CD4-positive, alpha-beta memory T cell (primary cell): Measurements from ENCODE around the gene VPS35L. TPM values are rescaled to one million over a fixed set of nuclear protein-coding genes. Genes with fewer than 3 reads are reported as not detected.

Experiments
- CTCF ChIA-PET: fragments of 350-600 bp; sonication (Branson Sonifier 250); formaldehyde crosslinking; loops from one replicate; lab custom pipeline; 2021; ENCODE audit warnings: inconsistent platforms; ENCODE audit not compliant: partially characterized antibody; lab: Charles Lee
- POLR2A ChIA-PET: fragments of 350-600 bp; sonication (Branson Sonifier 250); formaldehyde crosslinking; loops from one replicate; lab custom pipeline; 2021; ENCODE audit not compliant: partially characterized antibody; lab: Charles Lee
- DNase-seq, 5 donors: peaks; one replicate each; pipeline versions ENCODE4 v3.0.0 to v3.0.0-alpha.2; 2020 to 2022; ENCODE audit warnings: mixed read lengths in 1 of 5
- H3K27ac ChIP-seq: one replicate; pipeline ENCODE4 v1.7.0; 2013; ENCODE audit warnings: low read depth, low read length
- H3K27me3 ChIP-seq: 2 replicates; pipeline ENCODE4 v1.7.0; 2013; ENCODE audit warnings: mild to moderate bottlenecking, low read length, moderate library complexity; ENCODE audit not compliant: insufficient read depth
- H3K36me3 ChIP-seq: 2 replicates; pipeline ENCODE4 v1.7.0; 2013; ENCODE audit warnings: mild to moderate bottlenecking, low read length, moderate library complexity; ENCODE audit not compliant: insufficient read depth
- H3K4me1 ChIP-seq: 2 replicates; pipeline ENCODE4 v1.7.0; 2013; ENCODE audit warnings: mild to moderate bottlenecking, low read length, moderate library complexity; ENCODE audit not compliant: insufficient read depth
- H3K4me3 ChIP-seq, 2 donors: one replicate each; pipeline ENCODE4 v1.7.0; 2013; ENCODE audit warnings: low read length in 2 of 2, mild to moderate bottlenecking in 1 of 2
- H3K9me3 ChIP-seq, 2 donors: one replicate each; pipeline ENCODE4 v1.7.0; 2013; ENCODE audit warnings: low read length in 2 of 2, control low read depth in 1 of 2; ENCODE audit not compliant: control insufficient read depth in 1 of 2
- H3K27ac Mint-ChIP-seq, 7 donors: one replicate each; pipeline ENCODE4 v1.8.0; 2020 to 2021; ENCODE audit warnings: mixed read lengths in 7 of 7, mild to moderate bottlenecking in 6 of 7, inconsistent platforms in 3 of 7, moderate library complexity in 3 of 7
- H3K27me3 Mint-ChIP-seq, 2 donors: one replicate each; pipeline ENCODE4 v1.8.0; 2020 to 2021; ENCODE audit warnings: mixed read lengths in 2 of 2
- H3K36me3 Mint-ChIP-seq, 2 donors: one replicate each; pipeline ENCODE4 v1.8.0; 2020 to 2021; ENCODE audit warnings: mixed read lengths in 2 of 2, inconsistent platforms in 1 of 2, mild to moderate bottlenecking in 1 of 2
- H3K4me1 Mint-ChIP-seq, 4 donors: one replicate each; pipeline ENCODE4 v1.8.0; 2020 to 2021; ENCODE audit warnings: mixed read lengths in 4 of 4, mild to moderate bottlenecking in 1 of 4
- H3K4me3 Mint-ChIP-seq, 8 donors: one replicate each; pipeline ENCODE4 v1.8.0; 2020 to 2021; ENCODE audit warnings: mixed read lengths in 8 of 8, mild to moderate bottlenecking in 7 of 8, moderate library complexity in 6 of 8, inconsistent platforms in 3 of 8
- H3K9me3 Mint-ChIP-seq, 8 donors: one replicate each; pipeline ENCODE4 v1.8.0; 2020 to 2021; ENCODE audit warnings: mixed read lengths in 8 of 8, mild to moderate bottlenecking in 5 of 8, inconsistent platforms in 3 of 8, moderate library complexity in 1 of 8
- intact Hi-C: fragments of 100-400 bp; cut with micrococcal nuclease; formaldehyde crosslinking; loops from one replicate; pipeline ENCODE4 v1.15.1; 2023
- polyA plus RNA-seq, 2 donors: library from polyadenylated mRNA; unstranded; fragments of 300-500 nt; fragmentation: Illumina TruSeq; gene quantifications; one replicate each; pipeline ENCODE4 v1.2.3, GENCODE V29; 2021
- total RNA-seq, 2 experiments: library from RNA; stranded (reverse); gene quantifications; one replicate each; pipeline ENCODE4 v1.2.3, GENCODE V29; 2021

Gene VPS35L
- total and polyA plus RNA-seq, 4 experiments from 2014 or later, result 42.2 to 52.9 (median 48.6) TPM

GRCh38 chr16:19707569-19708295, 152.2 kb downstream of the VPS35L start:
- H3K4me1 ChIP-seq, result no peaks in the 10 kb centered on the region
- no peak for DNase-seq
- H3K27ac Mint-ChIP-seq, result no peak overlapping the region
- no peak overlapping the region for H3K4me3 ChIP-seq
- CTCF ChIA-PET, result no interaction called here
- H3K36me3 ChIP-seq, result peaks cover 43% of the 10 kb centered on the region
- H3K9me3 ChIP-seq, result no peaks in the 10 kb centered on the region
- POLR2A ChIA-PET, result no interaction called here
- H3K27me3 Mint-ChIP-seq, result no peaks in the 10 kb centered on the region
- H3K27ac ChIP-seq, result no peak overlapping the region
- peaks cover 7 to 21% (median 7%) of the 10 kb centered on the region in 4 donors for H3K4me1 Mint-ChIP-seq
- peaks cover 52 to 68% of the 10 kb centered on the region in 2 donors for H3K36me3 Mint-ChIP-seq
- intact Hi-C loops, result no loop called here
- no peak overlapping the region for H3K4me3 Mint-ChIP-seq
- no peaks in the 10 kb centered on the region for H3K27me3 ChIP-seq
- H3K9me3 Mint-ChIP-seq, result no peaks in the 10 kb centered on the region

GRCh38 chr16:19708296-19709205, 153.0 kb downstream of the VPS35L start:
- DNase-seq, result no peak
- no peaks in the 10 kb centered on the region for H3K9me3 Mint-ChIP-seq
- intact Hi-C loops, result no loop called here
- H3K27me3 Mint-ChIP-seq, result no peaks in the 10 kb centered on the region
- Histone ChIP-seq H3K27ac (no peak overlapping the region), H3K36me3 (peaks cover 35% of the 10 kb centered on the region), H3K4me1 (no peaks in the 10 kb centered on the region), H3K4me3 (no peak overlapping the region), H3K9me3 (no peaks in the 10 kb centered on the region), H3K27me3 (no peaks in the 10 kb centered on the region)
- H3K27ac Mint-ChIP-seq, result peak overlapping the region in 1 of 7 donors; percentile 62
- no peak overlapping the region for H3K4me3 Mint-ChIP-seq
- peaks cover 45 to 66% of the 10 kb centered on the region in 2 donors for H3K36me3 Mint-ChIP-seq
- H3K4me1 Mint-ChIP-seq, result peaks cover 5 to 19% (median 7%) of the 10 kb centered on the region in 4 donors
- CTCF ChIA-PET, result no interaction called here
- POLR2A ChIA-PET, result no interaction called here

- Histone ChIP-seq H3K4me3 (no peak overlapping the region), H3K27ac (no peak overlapping the region), H3K9me3 (no peaks in the 10 kb centered on the region), H3K4me1 (no peaks in the 10 kb centered on the region), H3K27me3 (no peaks in the 10 kb centered on the region), H3K36me3 (peaks cover 30% of the 10 kb centered on the region)
- no peaks in the 10 kb centered on the region for H3K27me3 Mint-ChIP-seq
- H3K27ac Mint-ChIP-seq, result peak overlapping the region in 5 of 7 donors; percentile 20 to 88 (median 77)
- ChIA-PET POLR2A (no interaction called here), CTCF (interaction anchor here (1.9 kb wide), 1 partner anchor 13 kb away, joined by 9 read pairs; no protein-coding TSS in a partner anchor)
- H3K4me3 Mint-ChIP-seq, result no peak overlapping the region
- H3K4me1 Mint-ChIP-seq, result peaks cover 7 to 19% (median 13%) of the 10 kb centered on the region in 4 donors
- H3K36me3 Mint-ChIP-seq, result peaks cover 49 to 66% of the 10 kb centered on the region in 2 donors
- DNase-seq, result no peak
- H3K9me3 Mint-ChIP-seq, result no peaks in the 10 kb centered on the region
- intact Hi-C loops, result no loop called here
Observed at GRCh38 chr16:19709381-19710136, 154.1 kb downstream of the VPS35L start.

GRCh38 chr16:19710191-19710908, 154.8 kb downstream of the VPS35L start:
- Histone ChIP-seq H3K27ac (no peak overlapping the region), H3K36me3 (peaks cover 27% of the 10 kb centered on the region), H3K4me3 (no peak overlapping the region), H3K27me3 (no peaks in the 10 kb centered on the region), H3K4me1 (no peaks in the 10 kb centered on the region), H3K9me3 (no peaks in the 10 kb centered on the region)
- H3K4me1 Mint-ChIP-seq, result peaks cover 7 to 23% (median 17%) of the 10 kb centered on the region in 4 donors
- no peaks in the 10 kb centered on the region for H3K27me3 Mint-ChIP-seq
- peak overlapping the region in 1 of 7 donors; percentile 74 for H3K27ac Mint-ChIP-seq
- H3K4me3 Mint-ChIP-seq, result no peak overlapping the region
- no peak for DNase-seq
- ChIA-PET POLR2A (no interaction called here), CTCF (interaction anchor here (1.9 kb wide), 1 partner anchor 14 kb away, joined by 9 read pairs; no protein-coding TSS in a partner anchor)
- no peaks in the 10 kb centered on the region for H3K9me3 Mint-ChIP-seq
- peaks cover 44 to 62% of the 10 kb centered on the region in 2 donors for H3K36me3 Mint-ChIP-seq
- intact Hi-C loops, result no loop called here

- Histone ChIP-seq H3K4me1 (peaks cover 3% of the 10 kb centered on the region), H3K9me3 (no peaks in the 10 kb centered on the region), H3K4me3 (no peak overlapping the region), H3K36me3 (peaks cover 20% of the 10 kb centered on the region), H3K27me3 (no peaks in the 10 kb centered on the region), H3K27ac (no peak overlapping the region)
- Mint-ChIP-seq H3K36me3 (peaks cover 40 to 59% of the 10 kb centered on the region in 2 donors), H3K27ac (peak overlapping the region in 2 of 7 donors; percentile 19 to 56), H3K4me1 (peaks cover 8 to 27% (median 18%) of the 10 kb centered on the region in 4 donors), H3K9me3 (no peaks in the 10 kb centered on the region), H3K4me3 (no peak overlapping the region), H3K27me3 (no peaks in the 10 kb centered on the region)
- CTCF ChIA-PET, result interaction anchor here (1.1 to 1.9 kb wide), 2 partner anchors 15 to 189 kb away, joined by 3 to 9 read pairs; no protein-coding TSS in a partner anchor
- intact Hi-C loops, result no loop called here
- POLR2A ChIA-PET, result no interaction called here
- DNase-seq, result no peak
Observed at GRCh38 chr16:19710991-19711545, 155.6 kb downstream of the VPS35L start.

GRCh38 chr16:19711643-19712042, 156.1 kb downstream of the VPS35L start:
- Mint-ChIP-seq H3K27me3 (no peaks in the 10 kb centered on the region), H3K4me1 (peaks cover 14 to 32% (median 23%) of the 10 kb centered on the region in 4 donors), H3K27ac (peak overlapping the region in 4 of 7 donors; percentile 15 to 56 (median 32)), H3K4me3 (no peak overlapping the region), H3K9me3 (no peaks in the 10 kb centered on the region), H3K36me3 (peaks cover 35 to 53% of the 10 kb centered on the region in 2 donors)
- H3K4me1 ChIP-seq, result peaks cover 9% of the 10 kb centered on the region
- H3K36me3 ChIP-seq, result peaks cover 20% of the 10 kb centered on the region
- no peaks in the 10 kb centered on the region for H3K27me3 ChIP-seq
- ChIA-PET CTCF (interaction anchor here (1.1 kb wide), 1 partner anchor 188 kb away, joined by 3 read pairs; no protein-coding TSS in a partner anchor), POLR2A (no interaction called here)
- H3K27ac ChIP-seq, result no peak overlapping the region
- intact Hi-C loops, result no loop called here
- no peaks in the 10 kb centered on the region for H3K9me3 ChIP-seq
- no peak overlapping the region for H3K4me3 ChIP-seq
- DNase-seq, result no peak
